Muscle layer of duodenum (tissue), 2 donors: ENCODE measurements around the gene S100A2.
"Not testable (repeated sequence)": the region's sequence is repeated elsewhere in the genome, so short reads cannot be mapped to it uniquely, and the experiment has no call there.

Source experiments
- H3K27ac ChIP-seq: one replicate; pipeline ENCODE4 v1.7.0; 2013; ENCODE audit warnings: mild to moderate bottlenecking, low read length
- H3K27me3 ChIP-seq: one replicate; pipeline ENCODE4 v1.7.0; 2013; ENCODE audit warnings: low read depth, mild to moderate bottlenecking, control low read depth, low read length
- H3K36me3 ChIP-seq, 2 donors: one replicate each; pipeline ENCODE4 v1.7.0; 2013; ENCODE audit warnings: low read length in 2 of 2, control low read depth in 1 of 2, mild to moderate bottlenecking in 1 of 2; ENCODE audit not compliant: insufficient read depth in 2 of 2, control insufficient read depth in 1 of 2
- H3K4me1 ChIP-seq, 2 donors: one replicate each; pipeline ENCODE4 v1.7.0; 2013; ENCODE audit warnings: low read length in 2 of 2, mild to moderate bottlenecking in 2 of 2, control low read depth in 1 of 2, moderate library complexity in 1 of 2; ENCODE audit not compliant: insufficient read depth in 2 of 2, control insufficient read depth in 1 of 2
- H3K4me3 ChIP-seq, 2 donors: one replicate each; pipeline ENCODE4 v1.7.0; 2013; ENCODE audit warnings: low read length in 2 of 2, low read depth in 1 of 2, mild to moderate bottlenecking in 1 of 2
- H3K9me3 ChIP-seq, 2 donors: one replicate each; pipeline ENCODE4 v1.7.0; 2013; ENCODE audit warnings: low read length in 2 of 2, control low read depth in 1 of 2, mild to moderate bottlenecking in 1 of 2; ENCODE audit not compliant: control insufficient read depth in 1 of 2
- donor health status: healthy.

S100A2 gene

GRCh38 chr1:153575081-153575491 is 9.4 kb upstream of the S100A2 start:
- not testable (repeated sequence) for H3K27me3 ChIP-seq, H3K36me3 ChIP-seq, H3K9me3 ChIP-seq, H3K4me3 ChIP-seq, H3K27ac ChIP-seq
- H3K4me1 ChIP-seq: peaks cover 4 to 14% of the 10 kb centered on the region in 2 donors

GRCh38 chr1:153573351-153573750 is 7.7 kb upstream of the S100A2 start:
- no peaks in the 10 kb centered on the region for H3K9me3 ChIP-seq
- peaks cover 4 to 14% of the 10 kb centered on the region in 2 donors for H3K4me1 ChIP-seq
- no peaks in the 10 kb centered on the region for H3K27me3 ChIP-seq
- peak overlapping the region; percentile 82 for H3K27ac ChIP-seq
- no peaks in the 10 kb centered on the region for H3K36me3 ChIP-seq
- no peak overlapping the region for H3K4me3 ChIP-seq

- H3K4me1 ChIP-seq: peaks cover 12 to 20% of the 10 kb centered on the region in 2 donors
- H3K27ac ChIP-seq: peak overlapping the region; percentile 82
- H3K9me3 ChIP-seq: no peaks in the 10 kb centered on the region
- H3K27me3 ChIP-seq: no peaks in the 10 kb centered on the region
- no peak overlapping the region for H3K4me3 ChIP-seq
- no peaks in the 10 kb centered on the region for H3K36me3 ChIP-seq
Measured at GRCh38 chr1:153572569-153573015, 6.9 kb upstream of the S100A2 start.

- H3K9me3 ChIP-seq: no peaks in the 10 kb centered on the region
- no peaks in the 10 kb centered on the region for H3K36me3 ChIP-seq
- no peak overlapping the region for H3K27ac ChIP-seq
- H3K27me3 ChIP-seq: no peaks in the 10 kb centered on the region
- peaks cover 19 to 25% of the 10 kb centered on the region in 2 donors for H3K4me1 ChIP-seq
- no peak overlapping the region for H3K4me3 ChIP-seq
Measured at GRCh38 chr1:153571706-153572105, 6.1 kb upstream of the S100A2 start.

- H3K9me3 ChIP-seq: no peaks in the 10 kb centered on the region
- no peak overlapping the region for H3K27ac ChIP-seq
- H3K36me3 ChIP-seq: no peaks in the 10 kb centered on the region
- no peaks in the 10 kb centered on the region for H3K27me3 ChIP-seq
- H3K4me3 ChIP-seq: no peak overlapping the region
- peaks cover 27 to 28% of the 10 kb centered on the region in 2 donors for H3K4me1 ChIP-seq
Measured at GRCh38 chr1:153570874-153571273, 5.2 kb upstream of the S100A2 start.

- no peaks in the 10 kb centered on the region for H3K36me3 ChIP-seq
- H3K9me3 ChIP-seq: no peaks in the 10 kb centered on the region
- no peak overlapping the region for H3K27ac ChIP-seq
- H3K4me1 ChIP-seq: peaks cover 30 to 31% of the 10 kb centered on the region in 2 donors
- H3K4me3 ChIP-seq: no peak overlapping the region
- H3K27me3 ChIP-seq: no peaks in the 10 kb centered on the region
Measured at GRCh38 chr1:153569465-153569864, 3.8 kb upstream of the S100A2 start.

- Histone ChIP-seq H3K27ac (peak overlapping the region; percentile 78), H3K36me3 (no peaks in the 10 kb centered on the region)
Measured at GRCh38 chr1:153568367-153569099, 2.9 kb upstream of the S100A2 start.

GRCh38 chr1:153567621-153568366 is 2.1 kb upstream of the S100A2 start:
- peaks cover 23 to 28% of the 10 kb centered on the region in 2 donors for H3K4me1 ChIP-seq
- H3K36me3 ChIP-seq: no peaks in the 10 kb centered on the region
- peak overlapping the region; percentile 30 to 45 for H3K4me3 ChIP-seq
- no peaks in the 10 kb centered on the region for H3K9me3 ChIP-seq
- peak overlapping the region; percentile 78 for H3K27ac ChIP-seq
- no peaks in the 10 kb centered on the region for H3K27me3 ChIP-seq

More at GRCh38 chr1:153568367-153569099, 2.9 kb upstream of the S100A2 start:
- peaks cover 30 to 31% of the 10 kb centered on the region in 2 donors for H3K4me1 ChIP-seq
- H3K27me3 ChIP-seq: no peaks in the 10 kb centered on the region
- H3K9me3 ChIP-seq: no peaks in the 10 kb centered on the region
- H3K4me3 ChIP-seq: peak overlapping the region; percentile 30 to 45

GRCh38 chr1:153566414-153567371 is 1.0 kb upstream of the S100A2 start:
- Histone ChIP-seq H3K27ac (peak overlapping the region; percentile 96), H3K36me3 (no peaks in the 10 kb centered on the region), H3K9me3 (no peaks in the 10 kb centered on the region), H3K4me3 (no peak overlapping the region), H3K4me1 (peaks cover 16 to 27% of the 10 kb centered on the region in 2 donors), H3K27me3 (no peaks in the 10 kb centered on the region)

- Histone ChIP-seq H3K36me3 (no peaks in the 10 kb centered on the region), H3K27me3 (no peaks in the 10 kb centered on the region), H3K9me3 (no peaks in the 10 kb centered on the region), H3K4me1 (peaks cover 16 to 27% of the 10 kb centered on the region in 2 donors), H3K27ac (no peak overlapping the region), H3K4me3 (no peak overlapping the region)
Measured at GRCh38 chr1:153563991-153564390, 1.7 kb downstream of the S100A2 start.

GRCh38 chr1:153563483-153563901 is 2.2 kb downstream of the S100A2 start:
- Histone ChIP-seq H3K4me1 (peaks cover 16 to 27% of the 10 kb centered on the region in 2 donors), H3K9me3 (no peaks in the 10 kb centered on the region), H3K36me3 (no peaks in the 10 kb centered on the region), H3K4me3 (no peak overlapping the region), H3K27ac (no peak overlapping the region), H3K27me3 (no peaks in the 10 kb centered on the region)
